ENCODE results near the gene C11orf98.
A peak's percentile ranks its signal among the peaks of the same experiment; 100 is the strongest.
"Not testable (repeated sequence)": the region's sequence is repeated elsewhere in the genome, so short reads cannot be mapped to it uniquely, and the experiment has no call there.

C11orf98 gene

DNA sequence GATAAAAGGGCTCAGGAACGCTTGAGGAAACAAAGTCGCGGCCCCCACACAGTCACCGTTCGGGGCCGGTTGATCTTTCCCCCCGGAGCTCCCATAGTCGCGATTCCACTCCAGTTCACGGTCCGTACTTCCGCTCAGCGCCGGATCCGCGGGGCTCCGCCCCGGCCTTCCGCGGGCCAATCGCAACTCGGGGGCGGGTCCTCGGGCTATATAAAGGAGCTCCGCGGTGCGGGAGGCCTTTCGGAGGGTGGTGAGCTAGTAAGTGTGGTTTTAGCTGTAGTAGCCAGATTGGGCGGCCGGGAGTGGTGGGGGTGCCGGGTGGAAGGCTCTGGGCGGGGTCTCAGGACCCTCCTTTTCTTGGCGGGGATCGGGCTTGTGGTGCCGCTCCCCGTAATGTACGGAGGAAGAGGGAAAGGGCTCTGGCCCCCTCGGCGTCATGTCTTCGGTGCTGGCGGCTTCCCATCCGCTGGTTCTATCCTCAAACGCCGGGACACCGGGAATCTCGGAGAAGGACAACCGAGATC is at the start of gene C11orf98, which contains the start of gene CSKMT:
Gene C11orf98 (minus strand): TSS at position 136 of the 524 bp plus-strand sequence. CDS start 41 bp downstream, at position 95.
Gene CSKMT (plus strand): TSS at position 238 of the 524 bp plus-strand sequence. CDS start 568 bp downstream, outside the sequence.
- peak; percentile 93 for DNase-seq (ENCODE audit: low spot score)

DNA sequence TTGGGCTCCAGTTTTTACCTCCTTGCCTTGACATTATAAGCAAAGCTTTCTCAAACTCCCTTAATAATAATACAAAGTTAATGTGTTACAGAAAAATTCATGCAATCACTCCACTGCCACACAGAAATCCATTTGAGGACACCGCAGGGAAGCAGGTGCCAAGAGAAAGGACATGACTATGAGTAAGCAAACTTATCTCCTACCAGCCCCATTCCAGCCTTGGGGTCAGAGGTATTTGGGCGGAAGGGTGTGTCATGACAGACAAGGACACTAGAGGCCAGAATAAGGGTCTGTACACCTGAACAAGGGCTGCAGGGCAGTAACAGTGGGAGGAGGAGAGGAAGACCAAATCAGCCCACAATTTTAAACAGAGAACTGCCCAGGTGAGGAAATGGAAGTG is 48.3 kb upstream of the C11orf98 start:
- peak; percentile 57 for DNase-seq (ENCODE audit: low spot score)

DNA sequence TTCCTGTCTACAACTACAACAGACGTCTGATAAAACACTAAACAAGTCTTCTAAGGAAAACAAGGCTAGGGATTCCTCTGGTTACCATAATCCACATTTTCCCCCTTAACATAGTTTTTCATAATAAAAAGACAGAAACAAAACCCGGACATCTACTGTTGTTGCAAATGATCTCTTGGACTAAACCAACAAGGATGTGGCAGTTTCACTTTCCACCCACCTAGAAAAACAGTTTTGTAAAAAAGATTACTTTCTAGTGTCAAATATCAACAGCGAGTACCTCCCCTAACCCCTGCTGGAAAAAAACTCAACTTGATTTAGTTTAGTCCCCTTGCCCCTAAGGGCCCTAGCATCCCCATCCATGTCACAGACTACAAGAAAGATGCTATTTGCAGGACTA is 47.9 kb upstream of the C11orf98 start:
- no peak for DNase-seq (ENCODE audit: low spot score)

DNA sequence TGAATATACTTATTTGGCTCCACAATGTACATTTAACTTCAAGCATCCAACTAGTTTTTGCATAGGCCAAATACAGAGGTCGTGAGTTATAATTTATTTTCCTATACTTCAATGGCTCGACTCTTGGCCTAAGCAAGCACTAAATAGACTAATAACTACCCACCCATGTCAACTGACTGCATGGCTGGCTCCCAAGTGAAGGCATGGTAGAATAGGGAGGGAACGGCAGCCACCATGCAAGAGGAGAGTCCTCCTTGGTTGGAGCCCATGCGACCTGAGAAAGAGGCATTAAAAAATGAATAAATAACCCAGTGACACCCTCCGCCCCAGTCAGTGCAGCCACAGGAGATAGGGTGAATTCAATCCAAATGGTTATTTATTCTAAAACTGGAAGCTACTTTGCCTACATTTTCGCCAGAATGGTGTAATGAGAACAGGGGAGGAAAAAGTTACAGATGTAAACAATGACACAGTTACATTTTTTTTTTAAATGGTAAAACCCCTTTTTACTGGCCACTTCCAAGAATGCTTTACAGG is 47.3 kb upstream of the C11orf98 start:
- DNase-seq (ENCODE audit: low spot score): no peak

DNA sequence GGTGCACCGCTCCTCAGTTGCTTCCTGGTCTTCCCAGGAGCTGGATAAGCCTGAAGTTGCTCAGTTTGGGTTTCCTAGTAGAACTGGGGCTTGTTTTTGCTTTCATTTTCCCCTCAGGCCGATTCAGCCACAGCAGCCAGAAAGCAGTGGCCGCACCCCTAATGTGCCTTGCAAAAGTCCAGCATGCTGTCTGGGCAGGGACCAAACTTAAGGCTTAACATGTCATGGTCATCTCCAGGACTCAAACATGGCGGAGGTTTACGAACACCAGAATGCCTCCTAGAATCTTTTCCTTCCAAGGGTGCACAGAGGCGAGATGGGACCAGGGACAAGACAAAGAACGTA is 45.0 kb upstream of the C11orf98 start:
- DNase-seq (ENCODE audit: low spot score): no peak

DNA sequence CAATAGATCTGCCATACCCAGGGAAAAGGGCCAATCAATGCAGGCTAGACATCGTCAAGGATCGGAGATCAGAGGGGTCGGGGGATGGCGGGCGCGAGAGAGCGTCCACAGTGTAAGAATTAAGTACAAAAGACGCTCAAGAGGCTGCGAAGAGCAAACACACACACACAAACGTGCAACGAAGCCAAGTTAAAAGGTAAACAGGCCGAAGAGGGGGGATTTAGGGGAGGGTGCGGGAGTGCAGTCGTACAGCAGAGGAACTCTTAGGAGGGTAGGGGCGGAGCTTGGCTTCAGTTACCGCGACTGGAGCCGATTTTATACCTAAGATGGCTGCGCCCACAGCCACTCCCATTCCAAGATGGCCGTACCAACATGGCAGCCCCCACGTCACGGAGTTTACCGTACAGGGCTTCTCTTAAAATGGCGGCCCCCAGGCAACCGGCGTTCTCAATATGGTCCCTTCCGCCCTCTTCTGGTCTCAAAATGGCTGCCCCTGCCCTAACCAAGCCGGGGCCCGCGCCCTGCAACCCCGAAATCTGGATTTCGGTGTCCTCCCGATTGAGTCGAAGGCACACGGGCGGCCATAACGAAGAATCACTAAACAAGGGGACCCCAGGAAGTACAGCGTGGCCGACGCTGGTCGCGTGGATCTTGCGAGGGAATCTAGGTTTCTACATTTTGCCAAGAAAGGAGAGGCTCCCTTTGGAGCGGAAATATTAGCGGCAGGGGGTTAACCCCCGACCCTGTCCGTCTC is 44.4 kb upstream of the C11orf98 start:
- DNase-seq (ENCODE audit: low spot score): peak; percentile 96

DNA sequence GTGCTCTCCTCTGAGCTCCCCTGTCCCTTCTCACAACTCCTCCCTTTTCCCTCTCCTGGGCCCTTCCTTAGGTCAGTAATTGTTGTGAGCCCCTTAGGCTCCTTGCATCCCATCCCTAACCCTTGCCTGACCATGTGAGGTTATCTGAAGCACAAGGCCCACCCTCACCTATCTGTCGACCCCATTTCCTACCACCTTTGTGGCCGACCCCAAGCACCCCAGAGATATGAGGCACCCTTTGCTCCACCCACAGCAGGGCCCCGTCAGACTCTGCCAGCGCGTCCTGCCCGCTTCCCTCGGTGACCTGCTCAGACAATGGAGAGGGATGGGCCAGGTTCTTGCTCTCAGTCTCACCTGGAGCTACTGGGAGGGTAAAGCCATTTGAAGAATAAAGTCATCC is 43.8 kb upstream of the C11orf98 start:
- DNase-seq (ENCODE audit: low spot score): peak; percentile 13

DNA sequence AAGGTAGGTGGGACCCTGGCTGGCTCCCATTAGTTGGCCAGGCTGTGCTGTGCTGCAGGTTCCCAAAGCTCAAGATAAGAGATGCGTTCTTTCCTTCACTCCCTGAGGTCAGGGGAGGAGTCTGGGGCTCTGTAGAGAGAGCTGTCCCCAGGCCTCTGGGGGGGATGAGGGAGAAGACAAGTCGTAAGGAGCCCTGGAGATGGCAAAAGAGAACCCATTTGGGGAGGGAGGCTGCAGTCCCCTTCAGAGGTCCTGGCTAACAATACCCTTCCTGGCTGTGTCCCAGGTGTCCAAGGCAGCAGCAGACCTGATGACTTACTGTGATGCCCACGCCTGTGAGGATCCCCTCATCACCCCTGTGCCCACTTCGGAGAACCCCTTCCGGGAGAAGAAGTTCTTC is 43.4 kb upstream of the C11orf98 start:
- no peak for DNase-seq (ENCODE audit: low spot score)

DNA sequence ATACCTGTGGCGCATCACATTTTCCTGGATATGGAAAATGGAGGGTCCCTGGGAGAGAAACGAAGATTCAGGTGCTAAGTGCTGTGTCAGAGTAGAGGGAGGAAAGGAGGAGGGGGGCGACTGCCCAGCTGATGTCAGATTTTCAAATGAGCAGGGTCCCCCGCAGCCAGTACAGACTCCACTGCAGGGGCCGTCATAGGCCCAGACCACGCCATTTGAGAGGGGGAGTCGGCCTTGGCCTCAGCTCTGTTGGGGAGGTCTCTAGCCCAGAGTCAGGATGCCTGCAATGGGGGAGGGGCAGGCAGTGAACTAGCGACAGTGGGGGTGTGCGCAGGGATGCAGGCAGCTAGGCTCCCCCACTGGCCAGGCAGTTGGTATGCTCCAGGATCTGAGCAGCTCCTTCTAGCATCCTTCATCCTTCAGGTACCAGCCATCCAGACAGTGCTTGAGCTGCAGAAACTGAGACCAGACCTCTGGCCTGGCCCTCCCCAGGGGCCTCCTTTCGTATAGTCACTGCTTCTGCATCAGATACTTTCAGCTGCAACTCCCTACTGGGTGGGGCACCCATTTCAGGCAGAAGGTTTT is 42.4 kb upstream of the C11orf98 start, which contains the start of the genes BSCL2 and GNG3:
Gene BSCL2 (minus strand): TSS at position 148 of the 585 bp plus-strand sequence. CDS start 229 bp downstream, outside the sequence.
Gene GNG3 (plus strand): TSS at position 400 of the 585 bp plus-strand sequence. CDS start 620 bp downstream, outside the sequence.
- DNase-seq (ENCODE audit: low spot score): no peak

DNA sequence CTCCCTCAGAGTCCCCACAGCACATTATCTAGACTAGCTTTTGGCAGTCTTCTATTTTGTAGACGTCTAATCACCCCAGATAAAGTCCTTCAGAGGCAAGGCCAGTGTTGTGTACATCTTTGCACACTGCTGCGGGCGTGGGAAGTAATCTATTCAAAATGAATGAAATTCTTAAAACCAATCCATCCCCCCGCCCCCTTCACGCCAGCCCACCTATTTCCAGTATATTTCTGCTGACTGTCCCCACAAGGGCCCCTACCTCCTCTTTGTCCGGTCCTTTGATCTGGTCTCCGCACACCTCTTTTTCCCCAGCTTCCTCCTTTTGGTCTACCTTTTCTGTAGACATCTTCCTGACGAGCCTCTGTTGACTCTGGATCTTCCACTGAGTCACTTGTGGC is 41.8 kb upstream of the C11orf98 start:
- no peak for DNase-seq (ENCODE audit: low spot score)

DNA sequence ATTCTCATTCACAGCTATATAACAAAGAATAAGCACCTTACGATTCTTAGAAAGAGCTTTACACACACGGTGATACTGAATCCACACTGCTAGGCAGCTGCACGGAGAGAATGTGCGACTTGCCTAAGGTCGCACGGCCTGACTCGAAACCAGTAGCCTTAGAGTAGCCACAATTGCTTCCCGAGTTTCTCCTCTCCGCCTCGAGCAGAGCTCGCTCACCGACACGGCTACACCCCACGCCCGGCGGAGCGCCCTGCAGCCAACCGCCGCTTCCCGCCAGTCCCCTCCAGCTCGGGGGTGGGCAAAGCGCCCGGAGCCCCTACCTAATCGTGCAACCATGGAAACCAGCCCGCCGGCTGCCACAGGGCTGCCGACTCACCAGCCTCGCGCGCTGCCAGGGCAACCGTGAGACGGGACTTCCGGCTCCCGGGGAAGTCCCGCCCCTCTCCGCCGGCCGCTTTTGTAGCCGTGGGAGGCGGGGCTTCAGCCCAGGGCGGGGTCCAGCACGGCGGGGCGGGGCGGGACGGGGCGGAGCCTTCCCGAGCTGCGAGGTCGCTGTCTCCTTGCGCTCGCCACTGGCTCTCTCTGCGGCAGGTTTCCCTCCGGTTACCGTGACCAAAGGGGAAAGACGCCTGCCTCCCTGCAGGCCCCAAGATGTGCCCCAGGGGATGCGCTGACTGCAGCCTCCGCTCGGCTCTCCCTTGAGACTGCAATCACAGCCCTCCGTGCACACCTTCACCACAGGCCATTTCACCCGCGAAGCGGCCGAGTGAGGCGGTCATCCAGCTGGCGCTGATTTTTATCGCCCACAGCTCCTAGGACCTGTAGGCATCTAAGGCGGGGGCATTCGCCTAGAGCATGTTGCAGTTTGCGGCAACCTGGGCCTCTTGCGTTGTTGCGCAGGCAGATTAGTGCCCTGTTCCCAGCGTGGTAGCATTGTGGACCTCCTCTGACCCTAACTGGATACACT is 41.2 kb upstream of the C11orf98 start:
- DNase-seq (ENCODE audit: low spot score): peak; percentile 94

DNA sequence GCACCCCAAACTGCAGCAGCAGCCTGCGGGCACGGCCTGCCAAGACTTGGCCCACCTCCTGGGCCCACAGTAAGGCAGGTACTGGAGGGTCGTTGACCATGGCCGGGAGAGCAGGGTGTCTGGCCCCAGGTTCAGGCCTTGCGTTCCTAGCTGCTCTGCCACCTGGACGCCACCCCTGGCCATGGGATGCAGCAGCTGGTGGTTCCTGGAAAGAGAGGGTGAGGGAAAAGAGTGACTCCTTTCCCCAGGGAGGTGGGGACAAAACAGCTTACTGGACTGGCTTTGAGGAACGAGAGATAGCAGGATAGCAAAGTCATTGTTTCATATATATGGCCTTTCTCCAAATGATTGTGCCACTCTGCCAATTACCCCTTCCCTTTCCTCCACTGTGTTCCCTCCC is 40.4 kb upstream of the C11orf98 start:
- DNase-seq (ENCODE audit: low spot score): no peak

DNA sequence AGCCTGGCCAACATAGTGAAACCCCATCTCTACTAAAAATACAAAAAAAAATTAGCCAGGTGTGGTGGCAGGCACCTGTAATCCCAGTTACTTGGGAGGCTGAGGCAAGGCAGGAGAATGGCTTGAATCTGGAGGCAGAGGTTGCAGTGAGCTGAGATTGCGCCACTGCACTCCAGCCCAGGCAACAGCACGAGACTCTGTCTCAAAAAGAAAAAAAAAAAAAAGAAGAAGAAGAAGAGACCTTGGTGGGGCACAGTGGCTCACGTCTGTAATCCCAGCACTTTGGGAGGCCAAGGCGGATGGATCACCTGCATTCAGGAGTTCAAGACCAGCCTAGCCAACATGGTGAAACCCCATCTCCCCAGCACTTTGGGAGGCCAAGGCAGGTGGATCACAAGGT is 38.9 kb upstream of the C11orf98 start:
- DNase-seq (ENCODE audit: low spot score): not testable (repeated sequence)

DNA sequence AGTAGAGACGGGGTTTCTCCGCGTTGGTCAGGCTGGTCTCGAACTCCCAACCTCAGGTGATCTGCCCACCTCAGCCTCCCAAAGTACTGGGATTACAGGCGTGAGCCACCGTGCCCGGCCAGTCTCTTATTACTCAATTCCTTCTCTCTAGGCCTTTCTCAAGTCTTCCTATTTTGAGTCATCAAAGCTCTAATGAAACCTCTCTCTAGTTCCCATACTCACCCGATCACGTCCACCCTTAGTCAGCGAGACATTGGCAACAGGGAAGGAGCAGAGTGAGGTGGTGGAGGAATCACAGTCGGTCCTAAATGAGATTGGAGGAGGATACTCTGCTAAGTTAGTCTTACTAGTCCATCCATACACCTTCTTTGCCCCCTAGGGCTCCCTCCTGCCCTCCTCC is 37.2 kb upstream of the C11orf98 start:
- no peak for DNase-seq (ENCODE audit: low spot score)

DNA sequence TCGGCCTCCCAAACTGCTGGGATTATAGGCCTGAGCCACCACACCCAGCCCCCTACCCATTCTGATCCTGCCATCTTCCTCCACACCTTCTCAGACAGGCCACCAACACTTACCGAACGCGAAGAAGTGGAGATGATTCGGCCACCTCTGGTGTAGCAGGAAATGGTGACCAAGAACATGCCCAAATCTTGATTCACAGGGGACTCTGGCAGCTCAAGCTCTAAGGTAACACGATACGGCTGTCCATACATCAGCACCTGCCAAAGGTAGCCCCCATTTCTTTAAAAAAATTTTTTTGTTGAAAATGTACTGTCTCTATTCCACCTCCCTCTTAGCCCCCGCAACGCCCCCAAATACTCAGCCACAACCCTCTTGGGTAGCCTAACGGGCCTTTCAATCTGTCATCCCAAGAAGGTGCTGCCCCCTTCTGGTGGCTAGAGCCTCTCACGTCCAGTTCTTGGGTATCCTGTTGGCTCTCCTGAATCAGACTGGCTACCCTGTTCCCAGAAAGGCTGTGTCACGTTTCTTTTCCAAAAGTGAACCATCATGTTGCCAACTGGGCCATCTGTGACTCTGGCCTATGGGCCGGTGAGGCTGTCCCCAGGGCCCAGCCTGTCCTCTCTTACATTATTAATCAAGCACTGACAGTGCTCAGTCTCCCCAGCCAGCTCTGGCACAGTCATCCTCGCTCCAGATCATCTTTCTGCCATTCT is 29.6 kb upstream of the C11orf98 start:
- peak; percentile 55 for DNase-seq (ENCODE audit: low spot score)

DNA sequence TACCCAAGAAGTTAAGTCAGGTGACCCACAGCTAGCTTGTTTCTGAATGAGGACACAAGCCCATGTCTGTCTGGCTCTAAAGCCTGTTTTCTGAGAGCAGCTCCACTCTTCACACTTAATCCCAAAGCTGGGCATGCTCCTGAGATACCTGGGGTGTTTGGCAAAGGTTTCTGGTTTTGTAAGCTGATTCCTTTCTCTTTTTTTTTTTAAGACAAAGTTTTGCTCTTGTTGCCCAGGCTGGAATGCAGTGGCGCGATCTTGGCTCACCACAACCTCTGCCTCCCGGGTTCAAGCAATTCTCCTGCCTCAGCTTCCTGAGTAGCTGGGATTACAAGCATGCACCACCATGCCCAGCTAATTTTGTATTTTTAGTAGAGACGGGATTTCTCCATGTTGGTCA is 28.6 kb upstream of the C11orf98 start:
- not testable (repeated sequence) for DNase-seq (ENCODE audit: low spot score)

DNA sequence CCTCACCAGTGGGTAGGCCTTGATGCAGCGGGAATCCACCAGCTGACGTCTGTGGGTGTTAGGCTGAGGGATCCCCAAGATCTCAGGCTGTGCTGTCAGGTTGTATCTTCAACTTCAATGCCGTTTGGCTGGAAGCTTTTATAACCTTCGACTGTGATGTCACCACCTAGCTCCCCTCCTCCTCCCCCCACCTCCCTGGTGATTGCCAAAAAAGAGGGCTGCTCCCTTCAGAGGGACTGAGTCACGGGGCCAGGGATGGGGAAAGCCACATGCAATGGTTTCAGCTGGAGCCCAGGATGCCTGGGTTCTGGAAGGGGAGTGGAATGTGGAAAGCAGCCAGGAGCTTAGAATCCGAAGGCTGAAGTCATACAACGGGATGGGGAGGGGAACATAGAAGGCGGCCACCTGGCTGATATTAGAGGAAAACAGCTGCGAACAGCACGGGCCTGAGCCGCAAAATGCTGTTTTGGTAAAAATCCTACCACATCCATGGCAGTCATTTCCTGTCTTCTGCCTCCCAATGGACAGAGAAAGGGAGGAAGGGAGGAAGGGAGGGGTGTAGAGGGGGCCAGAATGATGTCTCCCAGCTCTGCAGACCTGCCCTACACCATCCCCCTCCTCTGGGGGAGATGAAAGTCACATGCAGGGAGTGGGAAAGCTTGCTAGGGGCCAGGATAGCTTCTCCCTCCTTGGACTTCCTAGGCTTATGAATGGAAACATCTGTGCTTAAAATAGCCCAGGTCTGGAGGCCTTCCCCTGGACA is 24.6 kb upstream of the C11orf98 start, which contains the start of gene LRRN4CL:
Gene LRRN4CL (minus strand): TSS at position 110 of the 763 bp plus-strand sequence. CDS start 1,022 bp downstream, outside the sequence.
- DNase-seq (ENCODE audit: low spot score): no peak

DNA sequence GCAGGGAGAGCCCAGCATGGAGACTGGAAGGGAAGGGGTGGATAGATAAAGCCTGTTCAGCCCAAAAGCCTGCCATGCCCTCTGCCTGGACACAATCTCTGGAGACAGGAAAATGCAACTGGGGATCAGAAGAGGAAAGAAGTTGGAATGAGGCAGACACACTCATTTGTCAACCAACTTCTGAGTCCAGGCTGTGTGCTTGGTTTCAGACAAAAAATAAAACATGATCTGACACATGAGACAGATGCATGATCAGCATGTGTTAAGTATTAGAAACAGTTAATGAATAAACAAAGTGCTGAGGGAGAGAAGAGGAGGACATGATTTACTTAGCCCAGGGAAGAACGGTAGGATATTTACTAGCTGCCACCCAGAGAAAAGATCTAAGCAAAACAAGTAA is 23.5 kb upstream of the C11orf98 start:
- DNase-seq (ENCODE audit: low spot score): no peak

DNA sequence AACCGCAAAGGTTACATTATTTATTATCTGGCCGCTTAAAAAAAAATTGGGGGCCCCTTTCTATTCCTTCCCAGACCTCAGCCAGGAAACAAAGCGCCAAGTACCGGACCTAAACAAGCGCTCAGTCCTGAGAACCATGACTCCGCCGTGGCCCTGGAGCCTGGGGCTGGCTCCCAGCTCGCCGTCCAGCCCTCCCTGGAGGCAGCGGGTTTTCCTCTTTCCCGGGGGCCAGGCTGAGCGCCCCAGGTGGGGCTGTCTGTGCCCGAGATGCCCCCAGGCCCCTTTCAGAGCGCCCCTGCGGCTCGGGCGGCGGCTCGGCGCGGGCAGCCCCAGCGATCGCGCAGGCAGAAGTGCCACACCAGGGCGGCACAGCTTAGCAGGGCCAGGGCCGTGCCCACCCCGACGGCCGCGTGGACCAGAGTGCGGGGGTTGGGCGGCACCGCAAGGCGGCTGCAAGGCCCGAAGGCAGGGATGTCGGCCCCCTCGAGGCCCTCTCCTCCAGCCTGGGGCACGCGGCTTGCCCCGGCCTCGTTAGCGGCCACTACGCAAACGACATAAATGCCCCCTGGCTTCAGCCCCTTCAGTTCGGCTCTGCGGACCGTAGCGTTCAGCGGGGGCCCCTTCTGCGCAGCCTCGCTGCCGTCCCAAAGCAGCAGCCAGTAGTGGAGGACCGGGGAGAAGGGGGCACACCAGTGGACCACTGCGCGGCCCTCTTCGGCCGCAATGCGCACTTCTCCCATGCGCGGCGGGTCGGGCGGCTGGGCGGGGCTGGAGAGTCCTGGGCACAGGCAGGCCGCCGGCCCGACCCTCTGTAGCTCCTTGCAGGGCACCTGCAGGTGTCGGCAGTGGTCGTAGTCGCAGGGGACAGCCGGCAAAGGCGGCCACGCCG is 22.7 kb upstream of the C11orf98 start:
- no peak for DNase-seq (ENCODE audit: low spot score)

Measured in LoVo (cell line).